ENCODE data around the gene ANTXR2.

The ANTXR2 gene

DNA sequence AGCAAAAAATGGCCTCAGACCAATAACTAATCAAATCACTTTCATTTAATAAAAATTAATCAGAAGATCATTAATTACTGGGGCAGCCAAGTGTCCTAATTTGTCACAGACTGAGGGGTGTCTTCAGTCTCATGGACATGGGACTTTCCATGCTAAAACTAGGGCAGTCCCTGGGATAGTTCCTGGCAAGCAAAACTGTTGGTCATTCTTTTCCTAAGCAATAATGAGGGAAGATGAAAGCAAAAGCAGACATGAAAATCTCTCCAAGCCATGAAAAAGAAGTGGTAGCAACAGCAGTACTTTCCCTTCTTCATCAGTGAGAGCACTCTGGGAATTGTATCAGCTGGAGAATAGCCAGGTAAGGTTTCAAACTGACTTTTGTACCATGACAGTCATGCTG, 3.7 kb upstream of the ANTXR2 start:
- Histone ChIP-seq H3K27me3 (ENCODE audit: insufficient read depth, low read depth) (no peaks in the 10 kb centered on the region), H3K4me2 (no peak overlapping the region), H3K4me3 (IDR thresholded peaks at IDR 0.05; ENCODE audit: insufficient read depth, low read depth, low read length) (no peak overlapping the region), H3K9ac (no peak overlapping the region), H4K20me1 (ENCODE audit: insufficient read depth) (no peaks in the 10 kb centered on the region), H3K4me1 (ENCODE audit: low read depth, poor library complexity, severe bottlenecking) (no peaks in the 10 kb centered on the region), H3K79me2 (ENCODE audit: insufficient read depth, low read depth) (no peaks in the 10 kb centered on the region), H3K27ac (no peak overlapping the region), H2AFZ (ENCODE audit: low read depth) (no peak overlapping the region), H3K36me3 (ENCODE audit: insufficient read depth) (no peaks in the 10 kb centered on the region)
- TF ChIP-seq, protein P1, sequence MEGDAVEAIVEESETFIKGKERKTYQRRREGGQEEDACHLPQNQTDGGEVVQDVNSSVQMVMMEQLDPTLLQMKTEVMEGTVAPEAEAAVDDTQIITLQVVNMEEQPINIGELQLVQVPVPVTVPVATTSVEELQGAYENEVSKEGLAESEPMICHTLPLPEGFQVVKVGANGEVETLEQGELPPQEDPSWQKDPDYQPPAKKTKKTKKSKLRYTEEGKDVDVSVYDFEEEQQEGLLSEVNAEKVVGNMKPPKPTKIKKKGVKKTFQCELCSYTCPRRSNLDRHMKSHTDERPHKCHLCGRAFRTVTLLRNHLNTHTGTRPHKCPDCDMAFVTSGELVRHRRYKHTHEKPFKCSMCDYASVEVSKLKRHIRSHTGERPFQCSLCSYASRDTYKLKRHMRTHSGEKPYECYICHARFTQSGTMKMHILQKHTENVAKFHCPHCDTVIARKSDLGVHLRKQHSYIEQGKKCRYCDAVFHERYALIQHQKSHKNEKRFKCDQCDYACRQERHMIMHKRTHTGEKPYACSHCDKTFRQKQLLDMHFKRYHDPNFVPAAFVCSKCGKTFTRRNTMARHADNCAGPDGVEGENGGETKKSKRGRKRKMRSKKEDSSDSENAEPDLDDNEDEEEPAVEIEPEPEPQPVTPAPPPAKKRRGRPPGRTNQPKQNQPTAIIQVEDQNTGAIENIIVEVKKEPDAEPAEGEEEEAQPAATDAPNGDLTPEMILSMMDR (conservative IDR thresholded peaks at IDR 0.05; ENCODE audit: low read depth, low read length): no peak

DNA sequence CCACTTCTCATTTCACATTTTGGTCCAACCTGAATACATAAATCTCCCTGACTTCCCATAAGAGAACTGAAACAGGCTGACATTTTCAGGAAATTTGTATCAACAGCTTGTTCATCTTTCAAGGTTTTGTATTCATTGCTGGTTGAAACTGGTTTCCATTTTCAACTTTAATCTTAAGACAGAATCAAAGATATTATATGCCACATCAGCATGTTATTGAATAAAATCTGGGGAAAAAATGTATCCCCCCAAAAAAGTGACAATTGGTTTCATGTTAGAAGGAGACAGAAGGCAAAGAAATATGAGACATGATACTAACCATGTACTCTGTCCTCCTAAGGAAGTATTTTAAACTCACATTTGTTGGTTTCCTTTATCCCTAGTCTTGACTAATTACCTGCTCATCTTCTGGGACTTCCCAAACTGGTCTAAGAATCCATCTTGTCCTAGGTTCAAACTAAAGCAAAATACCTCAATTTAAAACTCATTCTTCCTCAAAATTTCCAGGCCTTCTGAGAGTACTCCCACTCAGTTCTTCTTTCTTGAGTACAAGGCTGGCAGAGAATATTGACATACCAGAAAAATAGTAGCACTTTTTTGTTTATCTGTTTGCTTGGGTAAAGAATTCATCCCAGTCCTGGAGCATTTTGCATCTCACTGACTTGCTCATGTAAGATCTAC, 3.1 kb upstream of the ANTXR2 start:
- Histone ChIP-seq H3K79me2 (ENCODE audit: insufficient read depth, low read depth) (no peaks in the 10 kb centered on the region), H3K27me3 (ENCODE audit: insufficient read depth, low read depth) (no peaks in the 10 kb centered on the region), H3K27ac (no peak overlapping the region), H3K4me2 (no peak overlapping the region), H3K4me1 (ENCODE audit: low read depth, poor library complexity, severe bottlenecking) (no peaks in the 10 kb centered on the region), H4K20me1 (ENCODE audit: insufficient read depth) (no peaks in the 10 kb centered on the region), H3K4me3 (IDR thresholded peaks at IDR 0.05; ENCODE audit: insufficient read depth, low read depth, low read length) (no peak overlapping the region), H3K36me3 (ENCODE audit: insufficient read depth) (no peaks in the 10 kb centered on the region), H3K9ac (no peak overlapping the region), H2AFZ (ENCODE audit: low read depth) (no peak overlapping the region)
- TF ChIP-seq, protein P1 (conservative IDR thresholded peaks at IDR 0.05; ENCODE audit: low read depth, low read length): no peak

- no peak overlapping the region for H3K9ac ChIP-seq
- no peaks in the 10 kb centered on the region for H4K20me1 ChIP-seq (ENCODE audit: insufficient read depth)
- no peak overlapping the region for H3K4me2 ChIP-seq
- H3K27me3 ChIP-seq (ENCODE audit: insufficient read depth, low read depth): no peaks in the 10 kb centered on the region
- TF ChIP-seq, protein P1 (conservative IDR thresholded peaks at IDR 0.05; ENCODE audit: low read depth, low read length): no peak
- no peak overlapping the region for H3K27ac ChIP-seq
- no peaks in the 10 kb centered on the region for H3K79me2 ChIP-seq (ENCODE audit: insufficient read depth, low read depth)
- no peaks in the 10 kb centered on the region for H3K36me3 ChIP-seq (ENCODE audit: insufficient read depth)
- H2AFZ ChIP-seq (ENCODE audit: low read depth): no peak overlapping the region
- H3K4me3 ChIP-seq (IDR thresholded peaks at IDR 0.05; ENCODE audit: insufficient read depth, low read depth, low read length): no peak overlapping the region
- no peaks in the 10 kb centered on the region for H3K4me1 ChIP-seq (ENCODE audit: low read depth, poor library complexity, severe bottlenecking)
Observed at GRCh38 chr4:80074651-80075050, 1.6 kb upstream of the ANTXR2 start.

DNA sequence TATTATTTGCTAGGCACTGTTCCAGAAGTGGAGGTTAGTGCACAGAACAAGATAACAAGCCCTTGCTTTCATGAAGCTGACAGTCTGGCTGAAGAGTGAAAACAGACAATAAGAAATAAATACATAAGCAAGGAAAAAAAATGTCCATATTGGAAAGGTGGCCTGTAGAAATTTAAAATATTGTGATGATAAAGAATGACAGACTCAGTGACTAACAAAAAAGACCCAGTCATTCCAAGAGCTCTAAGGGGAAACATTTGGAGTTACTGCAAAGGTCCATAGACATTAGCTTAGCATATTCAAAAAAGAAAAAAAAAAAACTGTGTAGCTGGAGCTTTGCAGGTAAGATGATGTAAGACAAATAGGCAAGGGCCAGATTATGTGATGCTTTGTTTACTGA, 1.0 kb upstream of the ANTXR2 start:
- Histone ChIP-seq H2AFZ (ENCODE audit: low read depth) (no peak overlapping the region), H3K27me3 (ENCODE audit: insufficient read depth, low read depth) (no peaks in the 10 kb centered on the region), H3K9ac (no peak overlapping the region), H3K4me2 (no peak overlapping the region), H4K20me1 (ENCODE audit: insufficient read depth) (no peaks in the 10 kb centered on the region), H3K4me1 (ENCODE audit: low read depth, poor library complexity, severe bottlenecking) (no peaks in the 10 kb centered on the region), H3K79me2 (ENCODE audit: insufficient read depth, low read depth) (no peaks in the 10 kb centered on the region), H3K36me3 (ENCODE audit: insufficient read depth) (no peaks in the 10 kb centered on the region), H3K4me3 (IDR thresholded peaks at IDR 0.05; ENCODE audit: insufficient read depth, low read depth, low read length) (no peak overlapping the region), H3K27ac (no peak overlapping the region)
- TF ChIP-seq, protein P1 (conservative IDR thresholded peaks at IDR 0.05; ENCODE audit: low read depth, low read length): no peak

Data from KMS-11 (cell line).